ENCODE measurements around the gene FBXO48.
"Not testable (repeated sequence)": the region's sequence is repeated elsewhere in the genome, so short reads cannot be mapped to it uniquely, and the experiment has no call there.

FBXO48 gene

GRCh38 chr2:68467077-68467960, at the start of gene FBXO48, which contains the start of gene APLF:
Gene FBXO48, minus strand, starts transcription at chr2:68467294. Its CDS starts 2,149 bp downstream, at chr2:68465145.
Gene APLF, plus strand, starts transcription at chr2:68467585. Its CDS starts 147 bp downstream, at chr2:68467732.
- DNase-seq = peak; percentile 100

DNA sequence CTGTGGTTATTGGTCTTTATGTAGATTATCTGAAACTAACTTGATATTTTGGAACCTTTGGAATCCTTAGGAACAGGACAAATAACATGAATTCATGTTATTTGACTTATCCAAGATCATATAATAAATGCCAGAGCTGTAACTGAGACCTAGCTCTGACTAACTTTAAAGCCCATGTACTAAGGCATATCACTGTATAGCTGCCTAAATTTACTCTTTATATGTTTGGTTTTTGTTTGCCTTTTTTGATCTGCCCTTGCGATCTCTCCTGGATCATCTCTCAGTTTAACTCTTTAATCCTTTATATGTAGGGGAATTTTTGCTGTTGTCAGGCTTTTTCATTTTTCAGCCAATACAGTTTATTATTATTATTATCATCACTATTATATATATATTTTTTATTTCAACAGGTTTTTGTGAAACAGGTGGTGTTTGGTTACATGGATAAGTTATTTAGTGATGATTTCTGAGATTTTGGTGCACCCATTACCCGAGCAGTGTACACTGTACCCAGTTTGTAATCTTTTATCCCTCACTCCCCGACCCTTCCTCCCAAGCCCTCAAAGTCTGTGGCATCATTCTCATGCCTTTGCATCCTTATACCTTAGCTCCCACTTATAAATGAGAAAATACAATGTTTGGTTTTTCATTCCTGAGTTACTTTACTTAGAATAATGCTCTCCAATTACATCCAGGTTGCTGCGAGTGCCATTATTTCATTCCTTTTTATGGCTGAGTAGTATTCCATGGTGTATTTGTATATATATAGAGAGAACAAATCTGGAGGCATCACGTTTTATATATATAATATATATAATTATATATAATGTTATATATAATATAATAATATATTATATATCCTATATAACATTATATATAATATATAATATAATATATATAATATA, 49.2 kb upstream of the FBXO48 start:
- DNase-seq = no peak

GRCh38 chr2:68514316-68514929, 47.3 kb upstream of the FBXO48 start:
- no peak for DNase-seq

DNA sequence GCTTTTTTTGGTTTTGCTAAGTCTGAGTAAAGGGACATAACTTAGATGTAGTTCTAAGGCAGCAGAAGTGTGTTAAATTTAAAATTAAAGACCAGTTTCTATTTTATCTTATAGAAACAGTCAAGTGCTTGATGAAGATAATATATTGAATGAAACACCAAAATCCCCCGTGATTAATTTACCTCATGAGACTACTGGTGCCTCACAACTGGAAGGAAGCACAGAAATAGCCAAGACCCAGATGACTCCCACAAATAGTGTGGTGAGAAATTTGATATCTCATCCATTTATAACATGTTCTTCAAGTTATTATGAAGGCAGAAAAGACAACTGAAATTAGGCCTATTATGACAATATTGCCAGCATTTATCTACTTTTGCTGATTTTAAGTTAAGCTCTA, 45.9 kb upstream of the FBXO48 start:
- peak; percentile 16 for DNase-seq

DNA sequence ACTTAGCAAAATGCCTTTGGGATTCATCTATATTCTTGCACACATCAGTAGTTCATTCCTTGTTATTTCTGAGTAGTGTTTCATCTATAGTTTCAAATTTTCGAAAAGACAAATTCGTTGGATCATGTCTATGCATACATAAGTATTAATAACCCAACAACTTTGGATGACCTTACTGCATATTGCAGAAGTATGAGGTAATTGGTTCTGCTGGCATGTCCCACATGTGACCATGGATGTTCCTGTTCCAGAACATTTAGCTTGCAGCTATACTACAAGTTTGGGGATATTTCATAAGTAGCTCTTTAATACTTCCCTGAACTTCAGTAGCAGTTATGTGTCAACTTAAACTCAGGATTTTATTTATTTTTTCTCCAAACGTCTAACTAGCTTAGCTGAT, 45.2 kb upstream of the FBXO48 start:
- DNase-seq = peak; percentile 82

DNA sequence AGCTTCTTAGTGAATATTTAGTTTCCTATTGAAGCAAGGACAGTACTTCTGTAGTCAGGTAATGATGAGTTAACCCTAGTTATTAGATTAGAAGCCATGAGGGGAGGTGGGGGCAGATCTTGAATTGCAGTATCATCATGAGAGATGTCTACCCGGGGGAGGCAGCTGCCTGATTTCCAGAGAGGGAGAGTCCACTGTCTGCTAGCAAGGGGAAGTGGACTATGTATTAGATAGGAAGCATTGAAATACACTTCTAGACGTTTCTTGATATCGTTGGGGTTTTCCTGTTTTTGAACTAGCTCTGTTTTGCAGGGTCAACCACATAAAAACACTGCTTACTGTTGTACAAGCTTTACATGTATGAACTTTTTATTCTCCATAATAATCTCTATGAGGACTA, 39.1 kb upstream of the FBXO48 start:
- DNase-seq = peak; percentile 11

- no peak for DNase-seq
Observed at GRCh38 chr2:68505603-68506159, 38.6 kb upstream of the FBXO48 start.

DNA sequence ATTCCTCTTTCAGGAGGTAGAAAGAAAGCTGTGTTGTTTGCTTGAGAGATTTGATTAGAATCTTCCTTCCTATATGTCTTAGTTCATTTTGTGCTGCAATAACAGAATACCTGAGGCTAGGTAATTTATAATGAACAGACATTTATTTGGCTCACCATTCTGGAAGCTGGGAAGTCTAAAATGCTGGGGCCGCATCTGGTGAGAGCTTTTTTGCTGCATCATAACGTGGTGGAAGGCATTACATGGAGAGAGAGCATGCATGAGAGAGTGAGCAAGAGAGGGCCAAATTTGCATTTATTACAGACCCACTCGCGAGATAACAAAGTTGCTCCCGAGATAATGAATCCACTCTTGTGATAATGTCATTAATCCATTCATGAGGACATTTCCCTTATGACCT, 34.7 kb upstream of the FBXO48 start:
- no peak for DNase-seq

DNA sequence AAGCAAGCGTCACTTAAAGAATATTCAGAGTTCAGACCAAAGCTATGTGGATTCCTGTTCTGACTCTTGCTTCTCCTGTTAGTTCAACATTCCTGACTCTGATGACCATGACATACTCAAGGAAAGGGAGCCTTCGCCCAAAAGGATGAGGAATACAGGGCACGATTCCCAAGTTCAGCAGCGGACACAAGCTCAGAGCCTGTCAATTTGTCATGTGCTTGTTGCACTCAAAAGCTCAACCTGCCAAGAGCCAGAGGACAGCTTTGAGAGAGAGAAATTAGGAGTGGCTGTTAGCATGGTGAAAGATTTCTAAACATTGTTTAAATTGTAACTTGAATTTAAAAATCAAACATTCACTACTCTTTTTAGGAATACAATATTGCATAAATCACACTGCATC, 33.6 kb upstream of the FBXO48 start:
- no peak for DNase-seq

GRCh38 chr2:68499133-68499532, 32.0 kb upstream of the FBXO48 start:
- DNase-seq = no peak

- no peak for DNase-seq
Observed at GRCh38 chr2:68491582-68491981, 24.5 kb upstream of the FBXO48 start.

DNA sequence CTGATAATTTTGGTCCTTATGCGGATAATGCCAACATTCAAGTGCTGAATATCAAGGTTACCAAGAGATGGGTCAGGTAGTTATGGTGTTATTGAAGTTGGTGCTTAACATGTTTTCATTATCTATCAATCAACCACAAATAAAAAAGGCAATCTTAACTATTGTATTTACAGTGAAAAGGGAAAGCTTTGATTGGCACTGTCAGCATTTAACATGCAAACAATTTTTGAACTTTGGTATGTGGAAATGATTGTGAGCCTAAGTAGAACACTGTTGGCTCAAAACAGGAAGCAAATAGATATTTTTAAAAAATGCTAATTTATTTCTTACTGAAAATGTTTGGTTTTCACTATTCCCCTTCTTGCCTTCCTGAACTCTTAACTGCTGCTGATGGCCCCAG, 22.2 kb upstream of the FBXO48 start:
- DNase-seq = no peak

GRCh38 chr2:68488605-68489004, 21.5 kb upstream of the FBXO48 start:
- DNase-seq = not testable (repeated sequence)

DNA sequence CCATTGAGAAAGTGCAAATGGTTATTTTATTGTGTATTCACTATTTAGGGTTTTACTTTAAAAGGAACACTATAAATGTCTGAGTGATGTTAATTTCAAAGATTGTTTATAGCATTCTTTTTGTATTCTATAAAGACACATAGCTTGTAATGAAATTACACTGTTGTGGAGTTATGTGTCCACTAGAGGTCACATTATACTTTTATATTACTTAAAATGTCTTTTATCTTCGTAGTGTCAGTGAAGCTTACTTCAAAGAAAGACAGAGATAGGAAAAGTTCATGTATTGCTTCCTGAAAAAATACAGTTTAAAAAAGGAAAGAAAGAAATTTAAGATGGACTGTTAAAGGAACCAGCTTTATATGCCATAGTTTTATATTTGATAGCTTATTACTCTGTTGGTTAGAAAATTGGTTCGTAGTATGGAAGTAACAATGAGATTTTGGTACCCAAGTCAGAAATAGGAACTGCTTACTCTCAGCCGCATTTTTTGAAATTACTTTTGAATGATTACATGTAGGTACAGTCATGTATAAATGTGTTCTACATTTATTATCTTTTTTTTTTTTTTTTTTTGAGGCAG, 20.8 kb upstream of the FBXO48 start:
- peak; percentile 61 for DNase-seq

DNA sequence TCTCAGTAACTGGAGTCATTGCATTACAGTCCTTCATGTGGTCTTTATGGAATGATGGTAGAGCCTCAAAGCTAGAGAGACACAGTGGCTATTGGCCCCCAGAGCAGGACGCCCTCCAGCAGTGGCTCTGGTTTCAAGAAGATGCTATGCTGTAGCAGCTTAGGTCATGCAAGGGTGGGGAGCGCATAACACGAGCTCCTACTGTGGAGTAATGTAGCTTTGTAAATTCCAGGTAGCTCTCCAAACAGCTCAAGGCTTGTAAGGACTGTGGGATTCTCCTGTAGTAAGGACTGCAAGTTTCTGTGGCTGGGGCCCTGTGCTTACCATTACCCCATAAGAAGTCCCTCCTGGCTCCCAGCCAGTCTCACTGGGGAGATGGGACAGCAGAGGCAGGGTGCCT, 15.9 kb upstream of the FBXO48 start:
- DNase-seq = no peak

DNA sequence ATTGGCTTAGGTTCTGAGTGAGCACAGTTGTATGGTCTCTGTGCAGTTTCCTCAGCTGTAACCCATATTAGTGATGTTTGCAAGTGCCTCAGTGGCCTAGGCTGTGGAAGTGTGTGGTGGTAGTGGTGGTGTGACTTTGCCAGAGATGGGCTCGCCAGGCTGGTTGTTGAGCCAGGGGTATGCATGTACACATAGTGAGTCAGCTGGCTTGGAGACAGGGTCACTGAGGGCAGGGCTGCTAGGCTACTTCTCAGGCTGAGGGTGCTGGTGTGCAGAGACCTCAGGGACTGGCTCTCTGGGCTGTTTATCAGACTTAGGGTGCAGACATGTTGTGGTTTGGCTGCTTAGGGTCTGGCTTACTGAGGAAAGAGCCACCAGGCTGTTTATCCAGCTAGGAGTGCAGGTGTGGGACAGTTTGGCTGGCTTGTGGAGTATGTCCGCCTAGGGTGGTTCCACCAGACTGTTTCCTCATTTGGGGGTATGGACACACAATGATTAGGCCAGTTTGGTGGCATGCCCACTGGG, 15.3 kb upstream of the FBXO48 start:
- no peak for DNase-seq

GRCh38 chr2:68478688-68479087, 11.6 kb upstream of the FBXO48 start:
- no peak for DNase-seq

- no peak for DNase-seq
Observed at GRCh38 chr2:68476454-68476853, 9.4 kb upstream of the FBXO48 start.

DNA sequence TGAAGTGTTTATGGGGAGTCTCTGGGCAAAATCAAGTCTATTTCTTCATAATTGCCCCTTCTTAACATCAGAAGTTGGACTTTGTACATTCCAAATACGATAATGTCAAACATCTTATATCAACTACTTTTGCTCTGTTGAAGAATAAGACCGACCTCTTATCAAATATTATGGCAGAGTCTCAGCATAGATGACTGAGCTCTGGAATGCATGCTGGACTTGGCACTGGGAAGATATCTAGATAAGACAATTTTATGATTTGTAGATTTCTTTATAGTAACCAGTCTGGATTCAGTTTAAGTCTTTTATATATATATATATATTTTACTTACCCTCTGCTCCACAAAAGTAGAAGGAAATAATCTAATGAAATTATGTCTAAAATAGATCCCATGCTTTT, 8.5 kb upstream of the FBXO48 start:
- DNase-seq = no peak

DNA sequence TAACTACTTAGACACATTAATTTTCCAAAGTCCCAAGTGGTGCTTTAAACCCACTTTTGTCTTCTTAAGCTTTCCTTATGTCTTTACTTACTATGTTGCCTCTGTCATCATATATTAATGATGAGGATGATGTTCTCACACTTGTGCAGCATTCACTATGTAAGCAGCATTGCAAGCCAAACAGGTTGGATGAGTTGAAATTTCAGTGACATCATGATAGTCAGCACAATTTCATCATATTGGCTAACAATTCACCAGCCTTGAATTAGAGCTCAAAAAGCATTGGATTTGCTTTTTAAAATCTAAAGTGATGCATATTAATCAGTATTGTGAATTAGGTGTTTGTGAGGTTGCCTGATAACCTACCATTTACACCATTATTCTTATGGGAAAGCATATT, 8.0 kb upstream of the FBXO48 start:
- no peak for DNase-seq

DNA sequence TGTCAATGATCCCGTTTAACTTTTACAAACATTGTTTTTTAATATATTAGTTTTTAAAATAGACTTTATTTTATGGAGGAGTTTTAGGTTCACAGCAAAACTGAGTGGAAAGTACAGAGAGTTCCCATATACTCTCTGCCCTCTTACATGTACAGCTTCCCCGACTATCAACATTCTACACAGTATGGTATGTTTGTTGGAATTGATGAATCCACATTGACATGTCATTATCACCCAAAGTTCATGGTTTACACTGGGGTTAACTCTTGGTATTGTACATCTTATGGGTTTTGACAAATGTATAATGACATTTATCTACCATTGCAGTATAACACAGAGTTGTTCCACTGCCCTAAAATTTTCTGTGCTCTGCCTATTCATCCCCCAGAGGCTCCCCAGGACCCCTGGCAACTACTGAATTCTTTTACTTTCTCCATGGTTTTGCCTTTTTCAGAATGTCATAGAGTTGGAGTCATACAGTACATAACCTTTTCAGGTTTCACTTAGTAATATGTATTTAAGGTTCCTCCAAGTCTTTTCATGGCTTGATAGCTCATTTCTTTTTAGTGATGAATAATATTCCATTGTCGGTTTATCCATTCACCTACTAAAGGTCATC, 5.8 kb upstream of the FBXO48 start:
- no peak for DNase-seq

DNA sequence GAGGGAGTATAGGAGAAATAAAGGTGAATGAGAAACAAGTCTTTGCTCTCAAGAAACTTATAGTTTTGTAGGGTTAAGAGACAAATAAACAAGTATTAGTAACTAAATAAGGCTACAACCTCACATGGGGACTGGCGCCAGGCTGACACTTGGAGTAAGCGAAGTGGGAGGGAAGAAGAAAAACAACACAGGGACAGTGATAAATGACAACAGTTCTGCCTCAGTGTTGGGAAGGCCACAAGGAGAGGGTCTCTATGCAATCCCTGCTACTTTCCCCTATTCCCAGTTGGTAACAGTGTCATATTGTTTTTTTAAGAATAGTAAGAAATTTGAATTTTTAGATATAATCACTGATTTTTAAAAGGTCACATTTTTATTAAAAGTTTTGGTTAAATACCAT, 4.3 kb upstream of the FBXO48 start:
- no peak for DNase-seq
